Body of pancreas (tissue), 4 donors: ENCODE data around the gene PACS2.

Experiments used
- CTCF ChIP-seq, 7 experiments: fragments of 450-650 bp in 4 of 7; fragments of 200-600 bp in 3 of 7; sonication (generic) in 3 of 7; IDR thresholded peaks; one replicate each; pipeline ENCODE4 v1.5.1; 2016 to 2019; ENCODE audit warnings: antibody characterized with exemption in 7 of 7
- POLR2A ChIP-seq, 3 donors: fragments of 450-650 bp; IDR thresholded peaks; one replicate each; pipeline ENCODE4 v1.6.1; 2016; ENCODE audit warnings: antibody characterized with exemption in 3 of 3, mild to moderate bottlenecking in 2 of 3

- TF ChIP-seq CTCF (IDR thresholded peaks at IDR 0.05) = no peak
- no peak for TF ChIP-seq POLR2A (IDR thresholded peaks at IDR 0.05)
These were observed 40.0 kb downstream of the PACS2 start for GRCh38 chr14:105354541-105354940.
